PFSK-1 (cell line): ENCODE measurements around the gene MGMT.

Source experiments
- POLR2AphosphoS5 ChIP-seq: IDR thresholded peaks from 2 replicates; pipeline ENCODE4 v1.6.1; 2012; ENCODE audit warnings: low read depth, mild to moderate bottlenecking, control low read depth, low read length, moderate library complexity
- SIN3A ChIP-seq: IDR thresholded peaks from 2 replicates; pipeline ENCODE4 v1.6.1; 2012; ENCODE audit warnings: mild to moderate bottlenecking, low read length, moderate library complexity, borderline replicate concordance; ENCODE audit not compliant: insufficient read depth
- TAF1 ChIP-seq: IDR thresholded peaks from 2 replicates; pipeline ENCODE4 v1.6.1; 2012; ENCODE audit warnings: low read length, control low read depth, borderline replicate concordance; ENCODE audit not compliant: insufficient read depth
- TF ChIP-seq, protein P1 (sequence below), 2 experiments: IDR thresholded peaks; 2 replicates each; pipeline versions ENCODE4 v1.6.1 to v1.8.0; 2011 to 2012; ENCODE audit warnings: low read depth in 2 of 2, low read length in 2 of 2, control low read depth in 1 of 2, inconsistent platforms in 1 of 2, mild to moderate bottlenecking in 1 of 2, moderate library complexity in 1 of 2; ENCODE audit not compliant: insufficient read depth in 1 of 2

DNA sequence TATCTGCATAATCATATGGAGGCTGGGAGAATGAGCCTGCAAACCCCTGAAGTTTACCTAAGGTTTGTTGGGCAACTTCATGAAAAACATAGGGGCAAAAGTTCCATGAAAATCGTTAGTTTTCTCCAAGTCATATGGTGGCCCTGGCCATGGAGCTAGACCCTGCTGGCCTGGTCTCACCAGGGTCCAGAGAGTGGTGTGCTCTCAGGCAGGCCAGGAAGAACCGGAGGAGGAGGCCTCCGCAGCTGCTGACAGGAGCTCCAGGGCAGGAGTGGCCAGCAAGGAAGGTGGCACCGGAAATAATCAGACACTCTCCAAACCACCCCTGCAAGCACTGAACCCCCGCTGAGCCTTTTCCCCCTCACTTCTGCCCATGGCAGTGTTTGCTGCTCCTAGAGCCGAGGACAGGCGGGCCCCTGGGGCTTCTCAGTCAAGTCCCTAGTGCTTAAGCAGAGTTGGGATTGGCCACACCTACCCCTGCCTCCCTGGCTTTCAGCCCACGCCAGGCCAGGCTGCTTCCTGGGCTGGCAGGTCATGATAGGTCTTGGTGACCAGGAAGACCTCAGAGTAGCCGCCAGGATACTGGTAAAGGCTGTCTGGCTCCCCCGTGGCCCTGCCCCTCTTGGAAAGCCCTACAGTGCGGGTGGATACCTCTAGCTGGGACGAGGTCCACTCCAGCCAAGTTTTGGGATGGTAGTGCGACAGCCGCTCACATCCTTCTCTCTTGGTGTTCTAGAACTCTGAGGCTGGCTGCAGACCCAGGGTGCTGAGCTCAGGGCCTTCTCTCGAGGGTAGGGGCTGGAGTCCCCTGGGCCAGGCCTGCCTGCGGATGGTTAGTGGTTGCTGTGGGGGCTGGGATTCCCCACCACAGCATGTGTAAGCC, 242.8 kb downstream of the MGMT start:
- no peak for TF ChIP-seq SIN3A
- TF ChIP-seq POLR2AphosphoS5: no peak
- TF ChIP-seq, protein P1, sequence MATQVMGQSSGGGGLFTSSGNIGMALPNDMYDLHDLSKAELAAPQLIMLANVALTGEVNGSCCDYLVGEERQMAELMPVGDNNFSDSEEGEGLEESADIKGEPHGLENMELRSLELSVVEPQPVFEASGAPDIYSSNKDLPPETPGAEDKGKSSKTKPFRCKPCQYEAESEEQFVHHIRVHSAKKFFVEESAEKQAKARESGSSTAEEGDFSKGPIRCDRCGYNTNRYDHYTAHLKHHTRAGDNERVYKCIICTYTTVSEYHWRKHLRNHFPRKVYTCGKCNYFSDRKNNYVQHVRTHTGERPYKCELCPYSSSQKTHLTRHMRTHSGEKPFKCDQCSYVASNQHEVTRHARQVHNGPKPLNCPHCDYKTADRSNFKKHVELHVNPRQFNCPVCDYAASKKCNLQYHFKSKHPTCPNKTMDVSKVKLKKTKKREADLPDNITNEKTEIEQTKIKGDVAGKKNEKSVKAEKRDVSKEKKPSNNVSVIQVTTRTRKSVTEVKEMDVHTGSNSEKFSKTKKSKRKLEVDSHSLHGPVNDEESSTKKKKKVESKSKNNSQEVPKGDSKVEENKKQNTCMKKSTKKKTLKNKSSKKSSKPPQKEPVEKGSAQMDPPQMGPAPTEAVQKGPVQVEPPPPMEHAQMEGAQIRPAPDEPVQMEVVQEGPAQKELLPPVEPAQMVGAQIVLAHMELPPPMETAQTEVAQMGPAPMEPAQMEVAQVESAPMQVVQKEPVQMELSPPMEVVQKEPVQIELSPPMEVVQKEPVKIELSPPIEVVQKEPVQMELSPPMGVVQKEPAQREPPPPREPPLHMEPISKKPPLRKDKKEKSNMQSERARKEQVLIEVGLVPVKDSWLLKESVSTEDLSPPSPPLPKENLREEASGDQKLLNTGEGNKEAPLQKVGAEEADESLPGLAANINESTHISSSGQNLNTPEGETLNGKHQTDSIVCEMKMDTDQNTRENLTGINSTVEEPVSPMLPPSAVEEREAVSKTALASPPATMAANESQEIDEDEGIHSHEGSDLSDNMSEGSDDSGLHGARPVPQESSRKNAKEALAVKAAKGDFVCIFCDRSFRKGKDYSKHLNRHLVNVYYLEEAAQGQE (IDR thresholded peaks at IDR 0.05; ENCODE audit: insufficient read depth in 1 of 2, low read depth in 2 of 2, low read length in 2 of 2): no peak
- TF ChIP-seq TAF1: no peak
